Stimulated activated CD4-positive, alpha-beta T cell treated with anti-CD3 and anti-CD28 coated beads, Interleukin-15, amount 100 ng/mL, for 1 hour (primary cell): Measurements from ENCODE around the gene POLR1G.

ENCODE experiments used
- DNase-seq, 2 donors: peaks; one replicate each; pipeline ENCODE4 v3.0.0-alpha.2; 2020; ENCODE audit warnings: low read depth in 1 of 2, low spot score in 1 of 2

The POLR1G gene

DNA sequence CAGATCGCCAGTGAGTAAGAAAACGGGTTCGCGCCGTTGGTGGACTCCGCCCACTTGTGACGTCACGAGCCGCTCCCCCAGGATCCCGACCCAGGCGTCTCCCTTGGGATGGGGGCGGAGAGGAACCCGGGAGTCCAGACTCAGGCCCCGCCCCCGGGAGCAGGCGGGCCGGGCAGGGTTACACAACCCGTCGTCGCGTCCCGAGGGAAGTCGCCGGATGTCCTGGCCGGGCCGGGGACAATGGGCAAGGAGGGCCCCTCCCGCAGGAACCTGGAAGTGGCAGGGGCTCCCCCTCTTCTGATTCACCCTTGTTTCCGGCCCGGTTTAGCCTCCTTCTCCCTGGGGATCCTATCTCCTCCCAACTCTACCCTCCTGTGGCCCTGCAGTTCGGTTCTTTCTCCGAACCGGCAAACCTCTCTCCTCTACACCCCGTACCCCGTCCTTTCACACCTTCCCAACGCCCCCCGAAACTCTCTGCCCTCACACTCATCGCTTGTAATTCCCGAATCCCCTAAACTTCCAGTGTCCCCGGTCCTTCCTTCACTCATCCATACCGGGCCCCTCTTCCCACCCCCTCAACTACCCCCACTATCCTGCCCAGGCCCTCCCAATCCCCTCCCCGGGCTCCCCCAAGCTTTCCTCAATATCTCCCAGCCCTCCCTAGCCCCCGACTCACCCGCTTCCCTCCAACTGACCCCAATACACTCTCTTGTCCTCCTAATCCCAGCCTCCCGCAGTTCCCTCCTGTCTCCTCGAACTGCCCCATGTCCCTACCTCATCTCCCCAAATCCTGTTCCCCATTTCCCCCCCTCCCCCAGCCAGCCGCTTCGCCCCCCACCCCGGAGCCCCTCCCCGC lies 37.2 kb downstream of the POLR1G start:
- DNase-seq, result peak in 1 of 2 donors; percentile 21

DNA sequence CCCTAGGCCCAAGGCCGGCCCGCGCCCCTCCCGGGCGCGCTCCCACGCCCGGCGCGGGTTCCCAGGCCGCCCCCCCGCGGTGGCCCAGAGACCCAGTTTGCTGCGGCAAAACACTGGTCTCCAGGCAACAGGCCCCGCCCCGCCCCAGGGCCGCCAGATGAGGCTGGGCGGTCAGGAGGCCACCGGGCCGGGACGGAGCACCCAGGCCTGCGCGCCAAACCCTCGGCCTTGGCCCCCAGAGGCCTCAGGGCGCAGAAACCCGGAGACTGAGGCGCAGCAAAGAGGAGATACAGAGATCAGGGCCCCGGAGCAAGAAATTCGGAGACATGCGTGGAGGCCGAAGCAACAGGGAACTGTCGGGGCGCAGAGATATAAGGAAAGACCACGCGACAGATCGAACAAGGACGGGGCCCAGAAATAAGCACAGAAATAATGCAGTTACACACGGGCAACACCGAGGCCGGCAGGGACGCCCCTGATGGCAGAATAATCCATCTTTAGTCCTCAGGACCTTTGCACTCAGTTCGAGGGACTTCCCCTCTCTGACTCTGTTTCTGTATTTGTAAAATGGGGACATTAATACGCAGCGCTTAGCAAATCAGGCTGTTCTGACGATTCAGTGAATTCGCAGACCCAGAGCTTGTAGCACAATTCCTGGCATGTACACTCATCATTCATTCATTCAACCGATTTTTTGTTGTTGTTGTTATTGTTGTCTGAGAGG lies 38.0 kb downstream of the POLR1G start:
- DNase-seq, result peak; percentile 57 to 64

DNA sequence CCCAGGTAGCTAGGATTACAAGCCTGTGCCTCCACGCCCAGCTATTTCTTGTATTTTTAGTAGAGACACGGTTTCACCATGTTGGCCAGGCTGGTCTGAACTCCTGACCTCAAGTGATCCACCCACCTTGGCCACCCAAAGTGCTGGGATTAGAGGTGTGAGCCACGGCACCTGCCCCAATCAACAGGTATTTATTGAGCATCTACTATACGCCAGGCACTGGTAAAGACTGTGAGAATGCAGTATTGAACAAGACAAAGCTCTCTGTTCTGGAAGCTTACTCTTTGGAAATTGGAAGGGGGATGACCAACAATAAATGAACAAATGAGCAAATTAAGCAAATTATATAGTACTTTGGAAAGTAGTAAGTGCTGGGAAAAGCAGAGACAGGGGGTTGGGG lies 38.7 kb downstream of the POLR1G start:
- DNase-seq, result no peak

DNA sequence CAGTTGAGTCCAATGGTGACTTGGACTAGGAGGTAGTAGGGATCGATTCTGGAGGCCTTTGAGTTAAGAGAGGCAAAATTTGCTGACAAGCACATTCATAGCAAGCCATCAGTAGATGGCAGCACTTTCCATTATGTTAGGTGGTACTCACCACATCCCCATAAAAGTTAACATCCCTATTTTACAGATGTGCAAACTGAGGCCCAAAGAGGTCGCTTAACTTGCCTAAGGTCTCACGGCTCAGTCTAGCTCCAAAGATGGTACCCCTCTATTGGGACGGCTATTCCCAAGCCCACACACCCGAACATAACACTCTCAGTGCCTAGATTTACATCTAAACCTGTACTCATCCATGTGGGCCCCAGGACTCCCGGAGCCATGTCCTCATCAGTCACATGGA lies 39.9 kb downstream of the POLR1G start:
- no peak for DNase-seq

DNA sequence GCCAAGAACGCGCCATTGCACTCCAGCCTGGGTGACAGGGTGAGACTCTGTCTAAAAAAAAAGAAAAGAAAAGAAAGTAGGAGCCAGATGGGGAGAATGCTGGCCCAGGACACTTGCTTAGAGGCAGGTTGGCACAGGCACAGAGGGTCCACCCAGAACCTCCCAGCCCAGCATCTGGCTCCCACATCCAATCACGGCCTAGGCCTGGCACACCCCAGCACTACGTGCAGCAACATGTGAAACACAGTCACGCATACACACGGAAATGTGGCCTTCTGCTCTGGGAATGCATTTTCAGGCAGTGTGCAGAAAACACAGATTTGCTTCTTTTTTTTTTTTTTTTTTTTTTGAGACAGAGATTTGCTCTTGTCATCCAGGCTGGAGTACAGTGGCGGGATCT lies 40.5 kb downstream of the POLR1G start:
- no peak for DNase-seq

DNA sequence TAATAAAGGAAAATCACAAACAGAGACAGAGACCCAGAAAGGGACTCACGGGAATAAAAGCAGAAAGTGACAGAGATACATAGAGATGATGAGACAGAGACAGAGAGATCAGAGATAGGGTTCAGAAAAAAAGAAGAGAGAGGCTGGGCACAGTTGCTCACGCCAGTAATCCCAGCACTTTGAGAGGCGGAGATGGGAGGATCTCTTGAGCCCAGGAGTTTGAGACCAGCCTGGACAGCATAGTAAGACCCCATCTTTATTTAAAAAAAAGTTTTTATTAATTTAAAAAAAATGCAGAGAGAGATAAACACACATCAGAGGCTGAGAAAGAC lies 41.9 kb downstream of the POLR1G start:
- no peak for DNase-seq

DNA sequence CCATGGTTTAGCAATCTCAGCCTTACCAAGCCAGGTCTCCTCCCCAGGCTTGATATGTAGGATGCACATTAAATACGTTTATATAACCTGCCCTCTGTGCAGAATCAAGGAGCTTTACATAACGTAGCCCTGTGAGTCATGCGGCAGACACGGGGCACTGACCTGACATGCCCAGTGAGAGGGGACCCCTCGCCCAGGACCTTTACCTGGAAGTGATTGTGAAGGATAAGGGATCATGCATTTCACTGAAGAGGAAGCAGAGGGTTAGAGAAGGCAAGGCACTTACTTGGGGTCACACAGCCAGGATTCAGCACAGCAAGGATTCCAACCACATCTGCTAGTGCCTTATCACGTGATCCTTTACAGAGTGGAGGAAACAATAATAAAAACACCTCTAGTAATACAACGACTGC lies 42.4 kb downstream of the POLR1G start:
- DNase-seq, result no peak

DNA sequence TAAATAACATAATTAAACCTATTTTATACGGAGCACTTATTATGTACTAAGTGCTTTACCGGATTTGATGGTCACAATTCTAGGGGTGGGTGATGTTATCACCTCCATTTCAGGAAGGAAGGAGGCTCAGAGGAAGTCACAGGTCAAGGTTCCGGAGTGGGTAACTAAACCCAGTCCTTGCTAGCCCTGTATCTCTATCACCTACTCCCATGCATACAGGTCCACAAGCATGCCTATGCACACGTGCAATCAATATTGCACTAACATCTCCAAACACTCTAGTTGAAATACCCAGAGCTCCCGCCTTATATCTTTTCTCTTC lies 43.5 kb downstream of the POLR1G start:
- DNase-seq, result no peak

DNA sequence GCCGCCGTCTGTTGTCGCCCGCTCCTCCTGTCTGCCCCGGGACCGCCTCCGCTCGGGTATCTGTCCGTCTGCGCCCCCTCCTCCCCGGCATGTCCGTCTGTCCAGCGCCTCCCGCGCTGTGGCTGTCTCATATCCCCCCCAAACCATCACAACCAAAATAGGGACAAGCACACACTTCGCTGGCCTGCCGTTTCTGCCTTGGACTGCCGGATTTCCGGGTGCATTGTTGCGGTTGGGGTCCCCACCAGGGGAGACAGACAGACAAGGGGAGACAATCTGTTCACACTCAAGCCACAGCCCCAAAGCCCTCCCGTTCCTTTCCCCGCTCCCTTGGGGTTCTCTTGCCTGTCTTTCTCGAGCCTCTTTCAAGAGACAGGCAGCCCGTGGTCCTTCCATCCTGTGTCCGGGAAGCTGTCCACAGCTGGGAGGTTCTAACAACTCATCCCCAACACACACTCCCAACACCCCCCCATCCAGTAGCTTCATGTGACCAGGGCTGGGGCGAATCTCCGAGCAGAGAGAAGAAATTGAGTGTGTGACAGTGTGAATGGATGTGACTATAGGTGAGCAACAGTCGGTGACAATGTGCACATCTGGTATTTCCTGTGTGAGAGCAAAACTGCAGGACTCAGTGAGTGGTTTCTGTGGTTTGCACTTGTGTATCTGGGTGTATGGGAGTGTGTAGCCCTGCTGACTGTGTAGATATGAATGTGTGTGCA lies 44.8 kb downstream of the POLR1G start:
- DNase-seq, result peak in 1 of 2 donors; percentile 34

DNA sequence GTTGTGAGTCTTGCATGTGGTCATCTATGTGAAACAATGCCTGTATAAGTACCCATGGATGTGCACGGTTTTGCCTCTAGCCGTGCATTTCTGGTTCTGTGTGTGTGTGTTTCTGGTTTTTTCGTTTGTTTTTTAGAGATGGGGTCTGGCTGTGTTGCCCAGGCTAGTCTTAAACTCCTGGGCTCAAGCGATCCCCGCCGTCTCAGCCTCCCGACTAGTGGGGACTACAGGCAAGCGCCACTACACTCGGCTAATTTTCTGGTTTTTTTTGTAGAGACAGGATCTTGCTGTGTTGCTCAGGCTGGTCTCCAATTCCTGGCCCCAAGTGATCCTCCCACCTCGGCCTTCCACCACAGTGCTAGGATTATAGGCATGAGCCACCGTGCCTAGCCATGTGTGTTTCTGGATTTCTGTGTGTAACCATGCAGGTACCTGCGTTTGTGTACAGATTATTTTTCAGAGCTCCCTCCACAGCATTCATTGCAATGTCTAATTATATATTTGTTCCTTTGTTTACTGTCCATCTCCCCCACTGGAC lies 45.5 kb downstream of the POLR1G start:
- no peak for DNase-seq

DNA sequence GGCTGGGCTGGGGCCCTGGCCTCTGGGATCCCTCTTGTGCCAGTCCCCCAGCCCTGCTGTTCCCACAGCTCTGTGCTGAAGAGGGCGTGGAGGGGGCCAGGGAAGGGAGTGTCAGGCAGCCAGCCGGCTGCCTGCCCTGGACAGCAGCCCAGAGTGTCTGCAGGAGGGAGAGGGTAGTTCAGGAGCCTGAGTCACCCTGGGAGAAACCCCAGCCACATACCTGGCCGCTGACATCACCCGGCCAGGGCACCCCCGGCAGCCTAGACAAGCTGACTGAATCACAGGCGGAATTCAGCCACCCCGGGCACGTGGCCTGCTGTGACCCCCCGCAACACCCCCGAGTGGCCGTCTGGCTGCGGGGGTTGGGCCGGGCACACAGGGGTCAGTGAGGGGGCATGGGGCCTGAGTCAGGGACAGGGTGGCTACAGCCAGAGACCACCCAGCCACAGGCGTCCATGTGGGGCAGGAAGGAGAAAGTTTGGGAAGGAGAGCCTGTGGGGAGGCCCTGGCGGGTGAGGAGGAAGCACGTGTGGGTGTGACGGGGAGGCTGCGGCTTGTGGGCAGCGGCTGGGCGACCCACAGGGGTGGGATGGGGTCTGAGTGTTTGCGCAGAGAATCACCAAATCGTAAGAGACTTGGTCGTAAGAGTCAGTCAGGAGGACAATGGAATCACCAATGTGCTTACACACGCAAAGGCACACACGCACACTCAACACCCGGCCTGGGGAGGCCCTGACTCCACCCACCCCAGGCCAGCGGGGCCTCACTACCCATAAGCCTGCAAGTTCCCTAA lies 49.5 kb downstream of the POLR1G start:
- peak in 1 of 2 donors; percentile 25 for DNase-seq

DNA sequence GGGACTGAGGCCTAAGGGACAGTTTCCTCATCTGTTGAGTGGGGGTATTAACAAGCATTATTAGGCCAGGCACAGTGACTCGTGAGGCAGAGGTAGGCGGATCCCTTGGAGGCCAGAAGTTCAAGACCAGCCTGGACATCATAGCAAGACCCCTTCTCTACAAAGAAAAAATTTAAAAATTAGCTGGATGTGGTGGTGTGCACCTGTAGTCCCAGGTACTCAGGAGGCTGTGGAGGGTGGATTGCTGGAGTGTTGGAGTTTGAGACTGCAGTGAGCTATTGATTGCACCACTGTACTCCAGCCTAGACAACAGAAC lies 50.0 kb downstream of the POLR1G start:
- no peak for DNase-seq

DNA sequence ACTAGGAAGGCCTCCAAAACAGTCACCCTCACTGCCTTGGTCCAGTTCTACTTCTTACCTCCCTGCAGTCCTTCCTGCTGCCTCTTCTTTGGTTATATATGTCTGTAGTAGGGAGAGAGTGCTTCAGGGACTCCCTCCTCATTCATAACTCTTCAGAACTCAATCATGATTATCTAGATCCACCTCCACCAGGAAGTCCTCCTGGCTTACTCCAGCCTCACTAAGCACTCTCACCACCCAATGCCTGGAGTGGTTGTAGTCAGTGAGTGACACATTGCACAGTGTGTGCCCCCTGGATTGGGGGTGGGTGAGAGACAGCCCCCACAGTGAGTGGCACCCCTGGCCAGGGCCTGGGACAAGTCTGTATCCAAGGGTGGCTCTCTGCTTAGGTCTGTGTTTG lies 51.3 kb downstream of the POLR1G start:
- no peak for DNase-seq
